LNCaP clone FGC (cell line): ENCODE data around the gene TCTA.

Experiments
- DNase-seq: peaks from one replicate; pipeline ENCODE4 v3.0.0-alpha.2; 2011; ENCODE audit warnings: low read depth
- H3K4me3 ChIP-seq: 2 replicates; pipeline ENCODE4 v1.5.1; 2011; ENCODE audit warnings: mild to moderate bottlenecking, low read depth, low read length, control low read depth
- TF ChIP-seq, protein P1 (sequence below): IDR thresholded peaks from 2 replicates; pipeline ENCODE4 v1.5.1; 2012; ENCODE audit warnings: mild to moderate bottlenecking; ENCODE audit not compliant: control insufficient read depth, insufficient read depth; ENCODE audit errors: extremely low read depth

Gene TCTA

GRCh38 chr3:49411968-49412631 lies at the start of gene TCTA, which contains the start of gene RHOA:
TSS of gene TCTA (plus strand) at chr3:49412423. CDS start at chr3:49412427, 4 bp downstream.
TSS of gene RHOA (minus strand) at chr3:49411976. CDS start at chr3:49375589, 36,387 bp downstream.
- H3K4me3 ChIP-seq: peak within 1 kb of the TSS; percentile 94
- peak; percentile 100 for DNase-seq
- TF ChIP-seq, protein P1, sequence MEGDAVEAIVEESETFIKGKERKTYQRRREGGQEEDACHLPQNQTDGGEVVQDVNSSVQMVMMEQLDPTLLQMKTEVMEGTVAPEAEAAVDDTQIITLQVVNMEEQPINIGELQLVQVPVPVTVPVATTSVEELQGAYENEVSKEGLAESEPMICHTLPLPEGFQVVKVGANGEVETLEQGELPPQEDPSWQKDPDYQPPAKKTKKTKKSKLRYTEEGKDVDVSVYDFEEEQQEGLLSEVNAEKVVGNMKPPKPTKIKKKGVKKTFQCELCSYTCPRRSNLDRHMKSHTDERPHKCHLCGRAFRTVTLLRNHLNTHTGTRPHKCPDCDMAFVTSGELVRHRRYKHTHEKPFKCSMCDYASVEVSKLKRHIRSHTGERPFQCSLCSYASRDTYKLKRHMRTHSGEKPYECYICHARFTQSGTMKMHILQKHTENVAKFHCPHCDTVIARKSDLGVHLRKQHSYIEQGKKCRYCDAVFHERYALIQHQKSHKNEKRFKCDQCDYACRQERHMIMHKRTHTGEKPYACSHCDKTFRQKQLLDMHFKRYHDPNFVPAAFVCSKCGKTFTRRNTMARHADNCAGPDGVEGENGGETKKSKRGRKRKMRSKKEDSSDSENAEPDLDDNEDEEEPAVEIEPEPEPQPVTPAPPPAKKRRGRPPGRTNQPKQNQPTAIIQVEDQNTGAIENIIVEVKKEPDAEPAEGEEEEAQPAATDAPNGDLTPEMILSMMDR: no peak

DNA sequence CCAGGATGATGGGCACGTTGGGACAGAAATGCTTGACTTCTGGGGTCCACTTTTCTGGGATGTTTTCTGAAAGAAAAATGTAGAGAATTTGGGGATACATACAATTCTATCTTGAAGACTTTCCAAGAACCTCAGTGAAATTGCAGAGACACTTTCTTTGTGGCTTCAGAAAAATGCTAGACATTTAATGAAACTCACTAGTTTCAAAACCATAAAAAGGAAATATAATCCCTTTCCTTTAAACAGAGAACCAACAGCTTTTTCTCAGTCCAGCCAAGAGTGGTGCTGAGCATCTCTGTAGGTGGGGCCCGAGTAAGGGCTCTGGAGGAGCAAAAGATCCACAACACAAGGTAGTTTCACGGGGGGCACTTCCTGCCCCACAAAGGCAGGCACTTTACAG lies 49.7 kb upstream of the TCTA start:
- DNase-seq: no peak
- no peak overlapping the region for H3K4me3 ChIP-seq
- TF ChIP-seq, protein P1: no peak

GRCh38 chr3:49370585-49371290 lies 41.5 kb upstream of the TCTA start:
- TF ChIP-seq, protein P1: no peak
- H3K4me3 ChIP-seq: no peak overlapping the region
- DNase-seq: no peak

GRCh38 chr3:49371946-49372345 lies 40.3 kb upstream of the TCTA start:
- DNase-seq: no peak
- TF ChIP-seq, protein P1: no peak
- no peak overlapping the region for H3K4me3 ChIP-seq

- TF ChIP-seq, protein P1: no peak
- H3K4me3 ChIP-seq: no peak overlapping the region
- no peak for DNase-seq
These were observed 34.7 kb upstream of the TCTA start for GRCh38 chr3:49377483-49377882.

- H3K4me3 ChIP-seq: no peak overlapping the region
- no peak for DNase-seq
- TF ChIP-seq, protein P1: no peak
These were observed 33.9 kb upstream of the TCTA start for GRCh38 chr3:49378249-49378895.
